GM23248 (cell line): ENCODE data around the gene C16orf95. TPM values are rescaled to one million over a fixed set of nuclear protein-coding genes. Genes with fewer than 3 reads are reported as not detected.

Source experiments
- DNase-seq: peaks from one replicate; pipeline ENCODE4 v3.0.0-alpha.2; 2015
- H2AFZ ChIP-seq: fragments of 200-600 bp; sonication (generic); 2 replicates; pipeline ENCODE4 v1.6.1; 2016; ENCODE audit warnings: antibody characterized with exemption
- H3F3A ChIP-seq: fragments of 200-600 bp; sonication (generic); 2 replicates; pipeline ENCODE4 v1.6.1; 2016; ENCODE audit warnings: mild to moderate bottlenecking, antibody characterized with exemption, mixed run types; ENCODE audit not compliant: insufficient read depth
- H3K27ac ChIP-seq: fragments of 200-600 bp; sonication (generic); 2 replicates; pipeline ENCODE4 v1.5.1; 2016; ENCODE audit warnings: mild to moderate bottlenecking
- H3K27me3 ChIP-seq: fragments of 200-600 bp; sonication (generic); replicated peaks from 2 replicates; pipeline ENCODE4 v1.6.1; 2016; ENCODE audit warnings: mild to moderate bottlenecking; ENCODE audit not compliant: insufficient read depth
- H3K36me3 ChIP-seq: fragments of 200-600 bp; sonication (generic); 2 replicates; pipeline ENCODE4 v1.6.1; 2016; ENCODE audit warnings: low read depth, mild to moderate bottlenecking
- H3K4me1 ChIP-seq: fragments of 200-600 bp; sonication (generic); 2 replicates; pipeline ENCODE4 v1.6.1; 2016; ENCODE audit warnings: mild to moderate bottlenecking; ENCODE audit not compliant: insufficient read depth
- H3K4me2 ChIP-seq: fragments of 200-600 bp; sonication (generic); one replicate; pipeline ENCODE4 v1.6.1; 2016; ENCODE audit warnings: mild to moderate bottlenecking; ENCODE audit not compliant: unreplicated experiment
- H3K4me3 ChIP-seq: fragments of 200-600 bp; sonication (generic); 2 replicates; pipeline ENCODE4 v1.5.1; 2016; ENCODE audit warnings: mild to moderate bottlenecking
- H3K79me2 ChIP-seq: fragments of 200-600 bp; sonication (generic); 2 replicates; pipeline ENCODE4 v1.6.1; 2016; ENCODE audit warnings: mild to moderate bottlenecking; ENCODE audit not compliant: insufficient read depth
- H3K9ac ChIP-seq: fragments of 200-600 bp; sonication (generic); 2 replicates; pipeline ENCODE4 v1.6.1; 2016; ENCODE audit warnings: mild to moderate bottlenecking
- H3K9me2 ChIP-seq: fragments of 200-600 bp; sonication (generic); 2 replicates; pipeline ENCODE4 v1.6.1; 2016; ENCODE audit warnings: mixed run types, mild to moderate bottlenecking, moderate library complexity; ENCODE audit not compliant: insufficient read depth
- H3K9me3 ChIP-seq: fragments of 200-600 bp; sonication (generic); one replicate; pipeline ENCODE4 v1.6.1; 2017; ENCODE audit warnings: low read depth
- H4K20me1 ChIP-seq: fragments of 200-600 bp; sonication (generic); 2 replicates; pipeline ENCODE4 v1.6.0; 2016; ENCODE audit not compliant: insufficient read depth
- EZH2 ChIP-seq: fragments of 200-600 bp; sonication (generic); IDR thresholded peaks from 2 replicates; pipeline ENCODE4 v1.6.1; 2018; ENCODE audit warnings: antibody characterized with exemption, mild to moderate bottlenecking; ENCODE audit not compliant: insufficient read depth, poor library complexity, severe bottlenecking
- EZH2phosphoT487 ChIP-seq: fragments of 200-600 bp; sonication (generic); IDR thresholded peaks from 2 replicates; pipeline ENCODE4 v1.6.1; 2018; ENCODE audit warnings: antibody characterized with exemption, moderate library complexity, mild to moderate bottlenecking, low read depth; ENCODE audit not compliant: insufficient read depth
- WGBS, 2 experiments: methylation state at CpG; one replicate each; pipeline ENCODE4 v1.1.6; 2015 to 2017; ENCODE audit warnings: low lambda C conversion rate in 2 of 2, low coverage in 1 of 2; ENCODE audit errors: missing lambda C conversion rate in 2 of 2; 5-methylcytosine and 5-hydroxymethylcytosine counted together
- in situ Hi-C: fragments of 300-500 bp; cut with MboI; formaldehyde crosslinking; loops from 2 replicates; pipeline ENCODE4 v1.15.0; 2020
- polyA plus RNA-seq: library from polyadenylated mRNA; unstranded; fragments of >200 nt; fragmentation: Nextera tagmentation; extraction: Ambion mirVana; gene quantifications from 2 replicates; pipeline ENCODE4 v1.2.1, GENCODE V29; 2016
- total RNA-seq: library from RNA; depleted of rRNA; stranded (reverse); fragments of >200 nt; shearing (Covaris generic); gene quantifications from 2 replicates; pipeline ENCODE4 v1.2.3, GENCODE V29; 2014

The C16orf95 gene
- total and polyA plus RNA-seq, 2 experiments from 2014 or later: 5.1 to 9.2 TPM

DNA sequence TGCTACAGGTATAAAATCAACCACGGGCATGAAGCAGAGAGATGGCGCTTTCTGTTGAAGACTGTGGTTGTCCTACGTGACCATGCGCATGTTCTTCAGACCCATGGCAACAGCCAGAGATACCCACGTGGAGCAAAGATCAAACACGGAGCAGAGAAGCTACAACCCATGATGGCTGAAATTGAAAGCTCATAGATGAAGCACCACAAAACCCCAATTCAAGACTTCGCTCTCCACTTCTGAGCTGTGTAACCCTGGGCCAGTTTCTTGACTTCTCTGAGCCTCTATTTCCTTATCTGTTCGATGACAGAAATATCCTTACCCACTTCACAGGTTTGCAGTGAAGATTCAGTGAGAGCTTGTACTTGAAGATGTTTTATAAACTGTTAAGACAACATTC, 49.6 kb downstream of the C16orf95 start:
- 80 to 83% methylated on average over 8 of the region's 8 CpGs for WGBS, 2 experiments
- Histone ChIP-seq H4K20me1 (no peaks in the 10 kb centered on the region), H3F3A (no peaks in the 10 kb centered on the region), H3K27ac (no peak overlapping the region), H2AFZ (no peak overlapping the region), H3K36me3 (no peaks in the 10 kb centered on the region), H3K9me2 (no peaks in the 10 kb centered on the region), H3K4me3 (no peak overlapping the region), H3K4me2 (no peak overlapping the region), H3K79me2 (no peaks in the 10 kb centered on the region), H3K9me3 (no peaks in the 10 kb centered on the region), H3K27me3 (no peaks in the 10 kb centered on the region), H3K9ac (no peak overlapping the region), H3K4me1 (no peaks in the 10 kb centered on the region)
- TF ChIP-seq EZH2: no peak
- DNase-seq: no peak
- in situ Hi-C loops: no loop called here

DNA sequence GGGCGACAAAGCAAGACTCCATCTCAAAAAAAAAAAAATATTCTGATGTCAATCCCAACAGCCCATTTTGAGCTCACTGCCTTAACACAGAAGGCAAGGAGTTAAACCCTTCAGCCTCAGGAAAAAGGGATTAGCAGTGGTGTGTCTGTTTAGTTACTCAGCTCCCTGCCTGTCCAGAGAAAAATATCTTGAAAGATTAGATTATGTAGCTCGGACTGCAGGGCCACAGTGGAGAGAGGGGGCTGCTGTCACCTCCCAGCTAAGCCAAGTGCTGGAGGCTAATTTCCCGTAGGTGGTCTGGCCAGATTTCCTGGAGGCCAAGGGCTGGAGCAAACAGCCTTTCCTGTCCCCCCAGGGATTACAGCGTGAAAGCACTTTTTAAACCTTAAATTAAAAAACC, 50.3 kb downstream of the C16orf95 start:
- H3K79me2 ChIP-seq: no peaks in the 10 kb centered on the region
- H3K27ac ChIP-seq: no peak overlapping the region
- no peak overlapping the region for H2AFZ ChIP-seq
- TF ChIP-seq EZH2: no peak
- TF ChIP-seq EZH2phosphoT487: no peak
- no peak overlapping the region for H3K4me3 ChIP-seq
- no peaks in the 10 kb centered on the region for H3K9me3 ChIP-seq
- H3K4me1 ChIP-seq: no peaks in the 10 kb centered on the region
- DNase-seq: no peak
- no peak overlapping the region for H3K4me2 ChIP-seq
- in situ Hi-C loops: no loop called here
- H3K27me3 ChIP-seq: no peaks in the 10 kb centered on the region
- no peak overlapping the region for H3K9ac ChIP-seq
- no peaks in the 10 kb centered on the region for H3F3A ChIP-seq
- no peaks in the 10 kb centered on the region for H3K9me2 ChIP-seq
- WGBS, 2 experiments: 57 to 68% methylated on average over 4 of the region's 4 CpGs
- H3K36me3 ChIP-seq: no peaks in the 10 kb centered on the region
- no peaks in the 10 kb centered on the region for H4K20me1 ChIP-seq

DNA sequence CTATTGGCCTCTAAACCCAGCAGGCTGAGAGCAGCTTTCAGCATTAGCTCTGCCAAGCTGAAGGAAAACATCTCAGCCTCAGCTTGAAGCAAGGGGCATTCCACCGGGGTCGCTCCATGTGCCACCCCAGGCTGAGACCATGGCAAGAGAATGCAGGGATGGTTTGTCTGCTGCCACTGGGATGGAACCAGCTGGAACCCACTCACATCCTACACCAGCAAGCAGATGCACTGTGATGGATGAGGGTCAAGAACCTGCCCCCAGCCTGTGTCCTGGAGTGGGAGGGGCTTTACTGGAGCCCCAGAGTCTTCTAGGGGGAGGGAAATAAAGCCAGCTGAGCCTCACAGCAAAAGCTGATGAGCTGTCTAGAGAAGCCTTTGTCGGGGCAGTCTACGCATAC, 51.9 kb downstream of the C16orf95 start:
- in situ Hi-C loops: no loop called here
- WGBS, 2 experiments: 50 to 79% methylated on average over 2 to 4 of the region's 4 CpGs

DNA sequence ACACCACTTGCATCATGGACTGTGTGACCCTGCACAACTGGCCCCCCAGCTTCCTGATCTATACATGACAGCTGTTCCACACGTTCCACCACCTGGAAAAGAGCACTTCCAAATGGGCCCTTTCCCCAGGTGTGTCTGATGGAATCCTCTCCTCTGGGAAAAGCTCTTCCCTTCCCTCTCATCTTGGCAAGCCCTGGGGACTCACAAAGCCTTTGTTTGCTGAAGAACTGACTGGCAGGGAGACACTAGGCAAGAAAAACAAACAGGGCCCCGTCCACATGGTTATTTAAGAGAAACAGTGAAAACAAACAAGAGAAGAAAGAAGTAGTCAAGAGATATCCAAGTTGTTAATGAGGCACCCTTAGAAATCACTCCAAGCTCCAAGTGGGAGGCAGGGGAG, 52.6 kb downstream of the C16orf95 start:
- Histone ChIP-seq H3K79me2 (no peaks in the 10 kb centered on the region), H3K27me3 (no peaks in the 10 kb centered on the region), H3K4me2 (no peak overlapping the region), H3K9me3 (no peaks in the 10 kb centered on the region), H3K9ac (no peak overlapping the region), H3K27ac (no peak overlapping the region), H3K4me3 (no peak overlapping the region), H3K9me2 (no peaks in the 10 kb centered on the region), H3F3A (no peaks in the 10 kb centered on the region), H2AFZ (no peak overlapping the region), H3K36me3 (no peaks in the 10 kb centered on the region), H3K4me1 (no peaks in the 10 kb centered on the region), H4K20me1 (no peaks in the 10 kb centered on the region)
- in situ Hi-C loops: no loop called here
- WGBS, 2 experiments: 30 to 47% methylated on average over 2 of the region's 2 CpGs
- no peak for TF ChIP-seq EZH2
- no peak for TF ChIP-seq EZH2phosphoT487
- no peak for DNase-seq

More for the DNA sequence above, 51.9 kb downstream of the C16orf95 start:
- no peaks in the 10 kb centered on the region for H3K9me3 ChIP-seq
- H3K4me3 ChIP-seq: no peak overlapping the region
- no peaks in the 10 kb centered on the region for H3K9me2 ChIP-seq
- H2AFZ ChIP-seq: no peak overlapping the region
- no peak overlapping the region for H3K4me2 ChIP-seq
- H3K4me1 ChIP-seq: no peaks in the 10 kb centered on the region
- no peaks in the 10 kb centered on the region for H4K20me1 ChIP-seq
- no peaks in the 10 kb centered on the region for H3K36me3 ChIP-seq
- no peak overlapping the region for H3K9ac ChIP-seq
- H3F3A ChIP-seq: no peaks in the 10 kb centered on the region
- TF ChIP-seq EZH2 (no peak), EZH2phosphoT487 (no peak)
- no peak for DNase-seq
- H3K27me3 ChIP-seq: no peaks in the 10 kb centered on the region
- H3K27ac ChIP-seq: no peak overlapping the region
- no peaks in the 10 kb centered on the region for H3K79me2 ChIP-seq

DNA sequence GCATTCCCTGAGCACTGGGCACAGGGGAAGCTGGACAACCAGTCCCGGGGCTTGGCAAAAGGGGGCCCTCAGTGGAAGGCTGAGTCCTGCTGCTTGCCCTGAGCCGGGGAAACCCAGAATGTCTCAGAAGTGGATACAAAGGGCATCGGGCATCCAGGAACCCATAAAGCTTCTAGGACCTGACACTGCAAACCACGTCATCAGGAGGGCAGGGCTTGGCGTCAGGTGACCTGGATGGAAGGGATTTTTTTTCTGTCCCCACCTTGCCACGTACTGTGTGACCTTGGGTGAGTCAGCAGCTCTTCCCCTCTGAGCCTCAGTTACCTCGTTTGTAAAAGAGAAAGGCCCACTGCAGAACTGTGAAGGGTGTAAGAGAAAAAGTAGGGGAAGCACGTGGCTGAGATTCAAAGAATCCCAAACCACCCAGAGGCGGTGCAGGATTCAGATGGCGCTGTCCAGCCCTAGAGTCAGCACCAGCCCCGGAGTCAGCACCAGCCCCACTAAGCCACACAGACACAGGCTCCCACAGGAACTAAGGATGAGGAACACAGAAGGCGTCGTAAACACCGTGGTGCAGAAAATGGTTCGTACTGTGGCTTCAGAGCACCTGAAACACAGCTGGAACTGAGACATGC, 53.7 kb downstream of the C16orf95 start:
- Histone ChIP-seq H3K36me3 (no peaks in the 10 kb centered on the region), H4K20me1 (no peaks in the 10 kb centered on the region), H3K9me3 (no peaks in the 10 kb centered on the region), H3K4me2 (no peak overlapping the region), H3K27me3 (no peaks in the 10 kb centered on the region), H3K9me2 (no peaks in the 10 kb centered on the region), H3K4me1 (no peaks in the 10 kb centered on the region), H3K9ac (no peak overlapping the region), H3F3A (no peaks in the 10 kb centered on the region), H3K27ac (no peak overlapping the region), H3K79me2 (no peaks in the 10 kb centered on the region), H2AFZ (no peak overlapping the region), H3K4me3 (no peak overlapping the region)
- WGBS, 2 experiments: 67 to 78% methylated on average over 15 of the region's 15 CpGs
- in situ Hi-C loops: no loop called here
- TF ChIP-seq EZH2phosphoT487 (no peak), EZH2 (no peak)
- DNase-seq: peak; percentile 17
